HG03064 (cell line): ENCODE measurements around the gene ONECUT3.
"Not testable (repeated sequence)": the region's sequence is repeated elsewhere in the genome, so short reads cannot be mapped to it uniquely, and the experiment has no call there.

Experiments
- ATAC-seq: cut with Tn5 transposase; IDR thresholded peaks from one replicate; pipeline ENCODE4 v1.9.1; 2021; ENCODE audit warnings: low read depth; ENCODE audit not compliant: unreplicated experiment

Gene ONECUT3

GRCh38 chr19:1752757-1753728, at the start of gene ONECUT3:
Gene ONECUT3 (plus strand): TSS chr19:1753506. CDS start chr19:1753663, 157 bp downstream.
- ATAC-seq: no peak

DNA sequence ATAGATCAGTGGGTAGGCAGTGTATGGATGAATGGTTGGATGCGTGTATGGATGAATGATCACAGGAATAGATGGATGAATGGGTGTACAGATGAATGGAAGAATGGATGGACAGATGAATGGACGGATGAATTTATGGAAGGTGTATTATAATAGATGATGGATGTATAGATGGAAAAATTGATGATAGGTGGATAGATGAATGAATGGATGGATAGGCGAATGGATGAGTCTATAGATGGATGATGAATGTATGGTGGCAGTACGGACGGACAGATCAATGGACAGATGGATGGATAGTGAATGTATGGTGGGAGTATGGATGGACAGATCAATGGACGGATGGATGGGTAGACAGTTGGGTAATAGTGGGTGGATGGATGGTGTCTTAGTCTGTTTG, 49.0 kb upstream of the ONECUT3 start:
- ATAC-seq: no peak

GRCh38 chr19:1705367-1705766, 47.9 kb upstream of the ONECUT3 start:
- ATAC-seq: no peak

- not testable (repeated sequence) for ATAC-seq
Measured at GRCh38 chr19:1706646-1707045, 46.7 kb upstream of the ONECUT3 start.

- no peak for ATAC-seq
Measured at GRCh38 chr19:1707240-1707639, 46.1 kb upstream of the ONECUT3 start.

GRCh38 chr19:1713170-1713569, 40.1 kb upstream of the ONECUT3 start:
- ATAC-seq: no peak

- no peak for ATAC-seq
Measured at GRCh38 chr19:1715540-1715939, 37.8 kb upstream of the ONECUT3 start.

- ATAC-seq: no peak
Measured at GRCh38 chr19:1717200-1717969, 35.9 kb upstream of the ONECUT3 start.

DNA sequence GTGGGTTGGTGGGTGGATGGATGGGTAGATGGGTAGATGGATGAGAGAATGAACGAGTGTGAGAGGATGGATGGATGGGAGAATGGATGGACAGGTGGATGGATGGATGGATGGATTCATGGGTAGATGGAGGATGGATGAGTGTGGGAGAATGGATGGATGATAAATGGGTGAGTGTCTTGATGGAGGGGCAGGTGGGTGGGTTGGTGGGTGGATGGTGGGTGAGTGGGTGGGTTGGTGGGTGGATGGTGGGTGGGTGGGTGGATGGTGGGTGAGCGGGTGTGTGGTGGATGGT, 35.4 kb upstream of the ONECUT3 start:
- no peak for ATAC-seq

DNA sequence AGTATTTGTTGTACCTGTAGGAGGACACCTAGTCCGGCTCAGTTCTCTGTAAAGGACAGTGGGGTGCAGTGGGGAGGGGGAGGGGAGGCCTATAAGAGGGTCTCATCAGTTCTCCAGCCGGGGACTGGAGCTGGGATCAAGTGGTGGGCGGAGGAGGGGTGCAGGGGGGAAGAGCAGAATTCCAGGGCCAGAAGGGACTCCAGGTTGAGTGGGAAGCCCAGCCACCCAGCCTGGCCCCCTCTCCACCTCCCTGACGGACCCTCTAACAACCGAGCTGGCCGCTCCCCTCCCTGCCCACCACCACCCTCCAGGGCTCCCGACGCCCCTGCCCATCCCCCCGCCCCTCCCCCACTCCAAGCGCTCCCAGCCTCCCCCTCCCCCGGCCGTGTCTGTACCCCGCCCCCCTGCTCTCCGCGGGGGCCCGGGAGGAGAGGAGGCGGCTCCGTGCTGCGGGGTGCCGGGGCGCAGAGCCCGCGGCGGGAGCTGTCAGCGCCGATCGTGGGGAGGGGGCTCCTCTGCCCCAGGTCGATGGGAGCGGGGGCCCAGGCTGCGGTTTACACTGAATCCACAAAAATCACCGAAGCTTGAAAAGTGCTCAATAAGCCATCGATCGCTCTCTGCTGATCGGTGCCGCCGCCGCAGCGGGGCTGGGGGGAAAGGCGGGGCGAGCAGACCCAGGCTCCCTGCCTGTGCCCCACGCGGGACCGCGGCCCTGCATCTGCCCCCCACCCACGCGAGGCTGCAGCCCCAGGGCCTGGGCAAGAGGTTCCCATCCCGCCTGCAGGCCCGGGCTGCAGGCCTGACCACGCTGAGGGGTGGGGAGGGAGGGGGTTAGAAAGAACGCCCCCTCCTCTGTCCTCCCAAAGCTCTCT, 34.6 kb upstream of the ONECUT3 start:
- ATAC-seq: no peak

GRCh38 chr19:1719519-1719918, 33.8 kb upstream of the ONECUT3 start:
- no peak for ATAC-seq

GRCh38 chr19:1720237-1720636, 33.1 kb upstream of the ONECUT3 start:
- ATAC-seq: no peak

- no peak for ATAC-seq
Measured at GRCh38 chr19:1725100-1726064, 27.9 kb upstream of the ONECUT3 start.

GRCh38 chr19:1728816-1729567, 24.3 kb upstream of the ONECUT3 start:
- no peak for ATAC-seq

DNA sequence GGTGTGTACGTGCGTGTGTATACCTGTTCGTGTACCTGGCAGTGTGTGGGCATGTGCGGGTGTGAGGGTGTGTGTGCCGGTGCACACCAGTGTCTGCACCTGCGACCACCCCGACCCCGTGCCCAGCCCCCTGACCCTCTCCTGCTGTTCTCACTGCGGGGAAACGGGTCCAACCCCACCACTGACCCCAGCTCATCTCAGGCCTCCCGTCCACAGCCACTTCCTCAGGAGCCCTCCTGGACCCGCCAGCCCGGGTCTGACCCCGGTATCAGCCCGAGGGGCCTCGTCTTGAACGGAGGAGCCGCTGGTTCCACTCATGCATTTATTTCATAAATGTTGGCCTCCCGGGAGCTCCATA, 23.8 kb upstream of the ONECUT3 start:
- ATAC-seq: no peak

GRCh38 chr19:1730157-1730556, 23.1 kb upstream of the ONECUT3 start:
- no peak for ATAC-seq

GRCh38 chr19:1734321-1734966, 18.9 kb upstream of the ONECUT3 start:
- no peak for ATAC-seq

- no peak for ATAC-seq
Measured at GRCh38 chr19:1736280-1736679, 17.0 kb upstream of the ONECUT3 start.

DNA sequence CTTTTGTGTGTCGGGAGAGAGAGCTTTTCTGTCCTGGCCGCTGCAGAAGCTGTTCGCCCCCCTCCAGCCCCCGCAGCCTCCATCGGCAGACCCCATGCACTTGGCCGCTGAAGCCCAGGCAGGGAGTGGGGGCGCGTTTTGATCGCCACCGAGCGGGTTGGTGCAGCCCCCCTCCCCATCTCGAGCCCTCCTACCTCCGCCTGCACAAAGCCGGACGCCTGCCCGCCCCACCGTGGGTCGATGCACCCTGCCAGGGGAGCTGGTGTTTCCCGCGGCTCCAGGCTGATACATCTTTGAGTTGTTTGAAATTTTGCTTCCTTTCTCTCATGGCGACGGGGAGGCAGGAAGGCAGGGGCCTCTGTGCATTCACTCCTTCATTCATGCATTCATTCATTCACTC, 16.4 kb upstream of the ONECUT3 start:
- no peak for ATAC-seq
